HG02840 (cell line): Measurements from ENCODE around the gene TMEM119.
"Not testable (repeated sequence)": the region's sequence is repeated elsewhere in the genome, so short reads cannot be mapped to it uniquely, and the experiment has no call there.

Experiments used
- ATAC-seq: cut with Tn5 transposase; IDR thresholded peaks from one replicate; pipeline ENCODE4 v1.9.1; 2021; ENCODE audit warnings: mild to moderate bottlenecking, moderate library complexity, moderate number of reproducible peaks; ENCODE audit not compliant: unreplicated experiment, low FRiP score

Gene TMEM119

DNA sequence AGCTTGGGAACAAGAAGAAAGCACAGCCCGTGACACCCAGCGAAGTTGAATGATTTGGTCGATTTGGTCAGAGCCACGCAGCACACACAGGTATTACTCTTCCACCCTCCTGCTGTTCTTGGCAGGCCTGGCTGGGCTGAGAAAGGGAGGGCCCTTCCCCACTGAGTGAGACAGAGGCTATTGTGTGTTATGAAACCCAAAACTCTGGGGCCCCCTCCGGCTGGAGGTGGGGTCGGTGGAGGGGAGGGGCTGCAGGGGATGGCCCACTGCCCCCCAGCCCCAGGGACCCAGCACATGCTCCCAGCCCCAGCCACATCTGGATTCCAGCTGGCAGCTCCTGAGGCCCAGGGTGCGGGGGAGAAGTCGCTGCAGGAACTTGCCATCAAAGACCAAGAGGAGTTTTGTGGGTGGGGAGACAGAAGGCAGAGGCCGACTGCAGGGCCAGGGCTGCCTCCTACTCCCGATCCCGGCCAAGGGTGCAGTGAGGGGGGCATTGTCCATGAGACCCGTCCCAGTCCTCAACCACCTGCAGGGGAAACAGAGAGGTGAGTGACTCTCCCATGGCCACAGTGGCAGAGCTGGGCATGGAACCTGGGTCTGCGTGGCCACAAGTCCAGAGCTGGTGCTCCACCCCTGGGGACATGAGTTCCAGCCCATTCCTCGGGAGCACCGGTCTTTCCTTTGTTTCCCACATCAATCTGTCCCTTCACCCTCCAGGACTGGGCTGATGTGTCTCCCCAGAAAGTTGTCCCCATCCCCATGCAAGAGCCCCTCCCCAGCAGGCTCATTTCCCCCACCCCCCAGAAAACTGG lies 8.7 kb downstream of the TMEM119 start:
- no peak for ATAC-seq

DNA sequence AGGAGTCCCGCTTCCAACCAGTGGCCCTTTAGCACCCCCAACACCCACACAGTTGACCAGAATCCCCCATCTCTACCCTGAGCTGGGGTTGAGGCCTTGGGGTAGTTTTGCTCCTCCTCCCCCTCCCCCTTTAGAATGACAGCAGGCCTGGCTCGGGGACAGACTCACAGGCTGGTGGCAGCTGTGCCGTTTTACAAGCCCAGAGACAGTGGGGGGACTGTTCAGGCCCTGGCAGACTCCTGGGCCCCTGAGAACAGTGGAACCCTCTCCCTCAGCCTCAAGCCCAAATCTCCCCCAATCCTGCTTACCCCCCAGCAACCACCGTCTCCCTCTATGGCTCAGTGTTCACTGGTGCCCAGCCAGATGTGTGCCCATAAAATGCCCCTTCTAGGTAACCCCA lies 10.1 kb downstream of the TMEM119 start:
- no peak for ATAC-seq

DNA sequence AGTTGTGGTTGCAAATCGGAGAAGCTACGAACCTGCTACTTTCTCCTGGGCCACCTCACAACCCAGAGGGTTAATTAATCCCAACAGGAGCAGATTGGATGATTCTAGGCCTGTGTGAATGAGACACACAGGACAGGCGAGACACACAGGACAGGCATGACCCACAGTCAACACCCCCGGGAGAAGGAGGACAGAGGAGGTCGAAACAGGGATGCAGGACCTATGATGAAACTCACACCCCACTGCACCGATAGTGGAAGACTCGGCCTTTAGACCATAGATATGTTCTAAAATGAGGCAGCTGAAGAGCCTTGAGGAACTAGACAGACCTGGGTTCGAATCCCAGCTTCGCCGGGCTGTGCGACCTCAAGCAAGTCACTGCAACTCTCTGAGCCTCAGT lies 11.6 kb downstream of the TMEM119 start:
- ATAC-seq = no peak

DNA sequence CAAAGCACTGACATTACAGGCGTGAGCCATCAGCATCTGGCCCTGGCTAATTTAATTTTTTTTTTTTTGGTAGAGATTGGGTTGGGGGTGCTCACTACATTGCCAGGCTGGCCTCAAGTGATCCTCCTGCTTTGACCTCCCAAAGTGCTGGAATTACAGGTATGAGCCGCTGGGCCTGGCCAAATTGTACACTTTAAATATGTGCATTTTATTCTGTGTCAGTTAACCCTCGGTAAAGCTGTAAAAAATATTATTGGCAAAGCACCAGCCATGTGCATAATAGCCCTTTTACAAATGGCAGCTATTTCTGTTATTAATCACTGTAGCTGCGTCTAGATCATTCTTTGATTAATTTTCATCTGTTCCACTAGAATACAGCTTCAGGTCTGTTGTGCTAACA lies 12.0 kb downstream of the TMEM119 start:
- ATAC-seq = no peak

DNA sequence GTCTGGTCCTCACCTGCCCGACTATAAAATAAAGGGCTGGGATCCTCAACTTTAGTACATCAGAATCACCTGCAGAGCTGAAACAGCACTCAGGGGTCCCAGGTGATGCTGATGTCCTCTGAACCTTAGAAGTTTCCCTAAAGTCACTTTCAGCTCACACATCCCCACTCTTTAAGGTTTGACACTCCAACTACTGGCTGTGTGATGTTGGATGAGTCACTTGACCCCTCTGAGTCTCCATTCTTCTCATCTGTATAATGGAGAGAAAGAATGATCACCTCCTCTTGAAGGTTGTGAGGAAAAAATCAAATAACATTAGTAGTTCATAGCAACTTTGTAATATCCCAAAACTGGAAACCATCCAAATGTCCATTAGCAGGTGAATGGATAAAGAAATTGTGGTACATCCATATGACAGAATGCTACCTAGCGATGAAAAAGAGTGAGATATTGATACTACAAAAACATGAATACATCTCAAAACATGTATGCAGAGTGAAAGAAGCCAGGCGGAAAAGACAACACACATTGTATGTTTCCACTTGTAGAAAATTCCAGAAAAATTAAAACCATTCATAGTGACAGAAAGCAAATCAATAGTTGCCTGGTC lies 13.3 kb downstream of the TMEM119 start:
- ATAC-seq = no peak

DNA sequence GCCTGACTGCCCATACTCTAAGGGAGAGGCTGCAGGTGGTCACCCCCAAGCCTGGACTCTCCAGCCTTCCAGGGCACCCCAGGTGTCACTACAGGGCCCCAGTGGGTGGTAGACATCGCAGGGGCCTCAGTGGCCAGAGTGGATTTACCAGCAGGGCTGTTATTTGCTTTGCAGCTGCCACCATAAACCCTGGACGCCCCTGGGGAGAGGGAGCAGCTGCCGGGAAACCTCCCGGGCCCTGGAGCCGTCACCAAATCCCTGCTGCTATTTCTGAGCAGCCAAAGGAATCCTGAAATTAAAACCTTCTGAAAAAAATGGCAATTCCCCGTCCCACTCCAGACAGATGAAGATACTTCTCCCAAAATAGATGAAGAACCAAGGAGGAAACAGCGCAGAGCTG lies 13.9 kb downstream of the TMEM119 start:
- no peak for ATAC-seq

DNA sequence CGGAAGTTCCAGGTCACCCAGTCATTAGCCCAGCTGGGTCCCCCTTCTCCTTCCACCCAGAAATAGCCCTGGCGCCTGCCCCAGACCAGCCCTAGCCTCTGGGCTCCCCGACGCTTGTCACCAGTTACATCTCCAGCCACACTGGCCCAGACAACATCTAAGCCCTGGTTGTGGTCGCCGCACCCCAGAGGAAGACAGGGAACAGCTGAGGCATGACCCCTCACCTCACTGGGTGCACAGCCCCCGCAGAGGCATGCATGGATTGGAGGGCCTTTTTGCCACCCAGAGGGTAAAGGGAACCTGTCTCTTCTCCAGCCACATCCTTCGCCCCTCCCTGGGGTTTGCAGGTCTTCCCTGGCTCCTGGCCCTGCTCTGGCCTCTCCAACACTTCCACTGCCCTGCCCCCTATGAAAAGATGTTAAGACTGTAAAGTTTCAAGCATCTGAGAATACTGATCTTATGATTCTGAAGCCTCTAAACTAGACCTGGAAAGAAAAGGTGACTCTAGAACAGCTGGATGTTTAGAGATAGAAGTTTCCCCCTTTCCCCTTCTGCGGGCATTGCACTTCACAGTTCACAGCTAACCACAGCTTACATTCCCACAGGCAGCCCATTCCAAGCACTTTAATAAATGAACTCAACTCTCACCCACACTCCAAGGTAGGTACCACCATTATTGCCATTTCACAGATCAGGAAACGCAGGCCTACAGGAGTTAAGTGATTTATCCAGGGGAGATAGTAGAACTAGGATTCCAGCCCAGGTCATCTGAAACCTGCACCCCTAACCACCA lies 14.7 kb downstream of the TMEM119 start:
- no peak for ATAC-seq

DNA sequence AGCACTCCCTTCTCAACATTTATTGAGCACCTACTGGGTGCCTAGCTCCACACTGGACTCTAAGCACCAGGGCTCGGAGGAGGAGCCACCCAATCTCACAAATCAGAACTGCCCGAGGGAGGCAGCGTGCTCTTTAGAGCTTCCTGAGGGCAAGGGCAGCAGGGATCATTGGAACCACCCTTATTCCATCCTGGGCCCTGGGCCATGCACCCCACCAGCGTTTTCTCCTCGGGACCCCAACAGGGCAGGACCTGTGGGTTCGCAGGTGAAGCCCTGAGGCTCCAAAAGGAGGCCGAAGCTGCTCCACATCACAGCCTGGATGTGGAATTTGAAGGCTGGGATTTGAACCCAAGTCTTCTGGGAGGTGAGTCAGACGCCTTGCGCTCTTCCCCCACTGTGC lies 15.4 kb downstream of the TMEM119 start:
- ATAC-seq = no peak

DNA sequence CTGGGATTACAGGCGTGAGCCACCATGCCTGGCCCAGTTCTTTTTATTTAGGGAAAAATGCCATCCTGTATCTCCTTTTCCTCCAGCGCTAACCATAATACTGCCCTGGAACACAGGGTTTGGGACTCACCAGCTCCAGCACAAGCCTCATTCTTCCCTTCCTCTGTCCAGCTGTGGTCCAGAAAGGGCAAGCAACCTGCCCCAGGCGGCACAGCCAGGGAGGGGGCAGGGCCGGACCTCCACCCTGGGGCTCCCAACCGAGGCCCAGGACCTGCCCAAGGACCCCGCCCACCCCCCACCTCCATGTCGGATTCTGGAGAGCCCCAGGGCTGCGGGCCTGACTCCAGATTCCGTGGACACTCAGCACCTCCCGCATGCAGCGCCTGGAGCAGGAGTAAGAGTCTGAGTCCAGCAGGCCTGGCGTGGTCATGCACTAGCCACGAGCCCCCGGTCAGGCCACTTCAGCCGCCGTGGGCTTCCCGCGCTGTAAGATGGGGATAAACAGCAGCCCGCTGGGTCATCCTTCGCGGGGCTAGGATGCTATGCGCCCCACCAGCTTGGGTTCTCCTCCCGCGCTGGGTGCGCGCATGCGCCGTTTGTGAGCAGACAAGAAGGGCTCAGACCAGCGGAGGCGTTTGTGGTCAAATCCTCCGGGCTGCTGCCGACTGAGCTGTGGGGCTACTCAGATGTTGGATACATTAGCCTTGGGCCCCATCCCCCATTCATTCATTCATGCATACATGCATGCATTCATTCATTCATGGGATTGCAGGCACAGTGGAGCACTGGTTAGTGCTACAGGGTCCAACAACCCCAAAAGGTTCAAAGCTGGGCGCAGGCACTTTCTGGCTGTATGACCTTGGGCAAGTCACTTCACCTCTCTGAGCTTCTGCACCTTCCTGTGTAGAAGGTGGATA lies 16.3 kb downstream of the TMEM119 start:
- no peak for ATAC-seq

DNA sequence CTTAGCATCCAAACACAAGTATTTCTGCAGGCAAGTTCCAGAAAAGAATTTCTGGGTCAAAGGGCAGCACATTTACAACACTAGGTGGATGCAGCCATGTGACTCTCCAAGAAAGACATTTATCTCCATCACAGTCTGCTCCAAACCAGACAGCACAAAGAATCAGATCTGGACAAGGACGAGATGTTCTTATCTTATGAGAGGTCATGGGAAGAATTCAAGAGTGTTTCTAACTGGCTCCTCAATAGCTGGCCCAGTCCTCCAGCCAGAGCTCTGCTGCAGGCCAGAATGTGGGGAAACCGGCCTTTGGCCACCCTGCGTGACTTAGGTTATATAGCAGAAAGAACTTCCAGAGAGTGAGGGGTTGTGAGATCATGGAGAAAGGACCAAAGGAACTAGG lies 17.4 kb downstream of the TMEM119 start:
- ATAC-seq = no peak

DNA sequence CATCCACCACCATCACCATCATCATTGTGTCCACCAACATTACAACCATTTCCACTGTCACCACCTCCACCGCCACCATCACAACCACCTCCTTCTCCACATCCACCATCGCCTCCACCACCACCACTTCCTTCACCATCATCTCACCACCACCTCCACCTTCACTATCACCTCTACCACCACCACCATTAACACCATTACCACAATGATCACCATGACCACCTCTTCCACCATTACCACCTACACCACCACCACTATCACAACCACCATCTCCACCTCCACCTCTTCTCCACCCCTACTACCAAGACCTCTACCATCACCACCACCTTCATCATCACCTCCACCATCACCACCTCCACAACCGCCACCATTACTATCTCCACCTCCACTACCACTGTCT lies 19.1 kb downstream of the TMEM119 start:
- no peak for ATAC-seq

DNA sequence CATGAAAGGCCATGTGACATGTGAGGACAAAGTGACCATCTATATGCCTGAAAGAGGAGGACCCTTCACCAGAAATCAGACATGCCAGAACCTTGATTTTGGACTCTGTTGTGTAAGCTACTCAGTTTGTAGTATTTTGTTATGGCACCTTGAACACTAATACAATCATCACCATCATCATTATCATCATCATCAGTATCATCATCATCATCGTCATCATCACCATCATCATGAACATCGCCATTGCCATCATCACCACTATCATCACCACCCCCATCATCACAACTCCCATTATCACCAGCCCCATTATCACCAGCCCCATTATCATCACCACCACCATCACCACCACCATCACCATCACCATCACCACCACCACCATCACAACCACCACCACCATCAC lies 19.6 kb downstream of the TMEM119 start:
- ATAC-seq = no peak

DNA sequence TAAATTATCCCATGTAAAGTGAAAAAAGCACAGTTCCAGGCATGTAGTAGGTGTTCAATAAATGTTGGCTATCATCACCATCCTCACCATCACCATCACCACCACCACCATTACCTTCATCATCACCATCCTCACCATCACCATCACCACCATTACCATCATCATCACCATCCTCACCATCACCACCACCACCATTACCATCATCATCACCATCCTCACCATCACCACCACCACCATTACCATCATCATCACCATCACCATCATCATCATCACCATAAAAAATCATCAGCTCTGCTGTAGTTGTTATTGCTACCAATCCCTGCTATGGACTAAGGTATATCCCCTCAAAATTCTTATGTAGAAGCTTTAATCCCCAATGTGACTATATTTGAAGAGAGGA lies 20.4 kb downstream of the TMEM119 start:
- no peak for ATAC-seq

DNA sequence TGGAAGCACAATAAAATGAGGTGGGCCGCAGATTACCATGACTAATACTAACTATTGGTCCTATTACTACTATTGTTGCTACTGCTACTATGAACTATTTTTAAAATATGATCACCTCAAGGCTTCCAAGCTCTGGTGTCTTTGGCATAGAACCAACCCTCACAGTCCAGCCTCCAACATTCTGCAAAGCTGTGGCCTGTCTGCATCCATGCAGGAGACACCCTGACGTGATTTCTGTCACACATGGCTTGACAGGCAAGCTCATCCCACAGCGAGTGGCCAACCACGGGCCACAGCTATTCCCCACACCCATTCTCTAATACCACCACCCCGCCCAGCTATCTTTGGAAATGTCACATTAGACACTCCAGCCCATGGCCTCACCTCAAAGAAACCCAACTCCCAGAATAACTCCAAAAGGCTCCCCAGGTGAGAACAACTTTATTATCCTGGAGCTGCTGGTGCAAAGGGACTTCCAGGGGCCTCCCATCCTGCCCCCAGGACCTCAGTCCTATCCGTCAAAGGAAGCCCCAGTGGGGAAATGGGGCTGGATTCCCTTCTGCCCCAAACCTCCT lies 21.1 kb downstream of the TMEM119 start:
- ATAC-seq = no peak

DNA sequence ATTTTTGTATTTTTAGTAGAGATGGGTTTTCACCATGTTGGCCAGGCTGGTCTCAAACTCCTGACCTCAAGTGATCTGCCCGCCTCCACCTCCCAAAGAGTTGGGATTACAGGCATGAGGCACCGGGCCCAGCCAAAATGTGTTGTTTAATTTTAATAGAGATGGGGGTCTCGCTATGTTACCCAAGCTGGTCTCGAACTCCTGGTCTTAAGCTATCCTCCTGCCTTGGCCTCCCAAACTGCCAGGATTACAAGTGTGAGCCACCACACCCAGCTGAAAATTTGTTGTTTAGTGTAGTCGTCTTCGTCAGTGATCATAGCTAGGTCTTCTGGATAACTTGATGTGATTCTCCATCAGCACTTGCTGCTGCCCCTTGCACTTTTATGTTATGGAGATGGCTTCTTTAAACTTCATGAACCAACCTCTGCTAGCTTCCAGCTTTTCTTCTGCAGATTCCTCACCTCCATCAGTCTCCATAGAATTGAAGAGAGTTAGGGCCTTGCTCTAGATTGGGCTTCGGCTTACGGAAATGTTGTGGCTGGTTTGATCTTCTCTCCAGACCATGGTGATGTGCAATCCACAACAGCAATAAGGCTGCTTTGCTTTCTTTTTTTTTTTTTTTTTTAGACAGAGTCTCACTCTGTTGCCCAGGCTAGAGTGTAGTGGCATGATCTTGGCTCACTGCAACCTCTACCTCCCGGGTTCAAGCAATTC lies 22.5 kb downstream of the TMEM119 start:
- ATAC-seq = no peak

DNA sequence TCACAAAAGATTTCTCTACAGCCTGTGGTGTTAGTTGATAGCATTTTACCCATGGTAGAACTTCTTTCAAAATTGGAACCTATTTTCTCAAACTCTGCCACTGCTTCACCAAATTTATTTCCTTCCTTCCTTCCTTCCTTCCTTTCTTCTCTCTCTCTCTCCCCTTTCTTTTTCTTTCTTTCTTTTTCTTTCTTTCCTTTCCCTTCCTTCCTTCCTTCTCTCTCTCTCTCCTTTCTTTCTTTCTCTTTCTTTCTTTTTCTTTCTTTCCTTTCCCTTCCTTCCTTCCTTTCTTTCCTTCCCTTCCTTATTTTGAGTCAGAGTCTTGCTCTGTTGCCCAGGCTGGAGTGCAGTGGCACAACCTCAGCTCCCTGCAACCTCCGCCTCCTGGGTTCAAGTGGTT lies 23.6 kb downstream of the TMEM119 start:
- not testable (repeated sequence) for ATAC-seq

DNA sequence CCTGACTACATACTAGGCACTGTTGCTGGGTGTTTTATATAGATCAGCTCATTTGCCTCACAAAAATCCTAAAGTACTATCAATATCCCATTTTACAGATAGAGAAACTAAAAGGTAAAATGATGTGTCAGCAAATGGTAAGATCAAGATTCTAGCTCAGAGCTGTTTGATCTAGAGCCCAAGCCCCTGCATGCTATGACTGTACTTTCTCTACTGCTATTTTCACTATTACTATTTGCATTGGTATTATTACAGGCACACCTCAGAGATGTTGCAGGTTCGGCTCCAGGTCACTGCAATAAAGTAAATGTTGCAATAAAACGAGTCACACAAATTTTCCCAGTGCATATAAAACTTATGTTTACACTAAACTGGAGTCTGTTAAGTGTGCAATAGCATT lies 24.6 kb downstream of the TMEM119 start:
- no peak for ATAC-seq

DNA sequence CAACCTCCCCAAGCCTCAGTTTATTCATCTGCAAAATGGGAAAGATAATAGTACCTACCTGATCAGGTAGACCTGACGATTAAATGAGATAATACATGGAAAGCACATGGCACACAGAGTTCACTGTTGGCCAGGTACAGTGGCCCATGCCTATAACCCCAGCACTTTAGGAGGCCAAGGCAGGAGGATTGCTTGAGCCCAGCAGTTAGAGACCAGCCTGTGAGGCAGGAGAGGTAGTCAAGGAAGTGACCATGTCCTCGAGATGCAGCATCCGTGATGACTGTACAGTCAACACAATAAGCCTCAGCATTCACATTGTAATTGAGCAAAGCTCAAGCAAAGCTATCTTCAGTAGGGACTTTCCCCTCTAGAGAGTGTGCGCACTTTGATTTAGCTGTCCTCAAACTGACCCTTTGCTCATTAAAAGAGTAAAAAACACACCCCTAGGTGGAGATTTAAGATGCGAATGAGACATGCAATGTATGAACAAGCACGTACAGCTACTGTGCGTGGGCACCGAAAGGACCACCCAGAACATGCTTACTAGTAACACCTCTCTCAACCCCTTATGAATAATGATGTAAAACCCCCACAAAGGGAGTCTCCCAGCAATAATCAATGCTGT lies 25.6 kb downstream of the TMEM119 start:
- no peak for ATAC-seq

DNA sequence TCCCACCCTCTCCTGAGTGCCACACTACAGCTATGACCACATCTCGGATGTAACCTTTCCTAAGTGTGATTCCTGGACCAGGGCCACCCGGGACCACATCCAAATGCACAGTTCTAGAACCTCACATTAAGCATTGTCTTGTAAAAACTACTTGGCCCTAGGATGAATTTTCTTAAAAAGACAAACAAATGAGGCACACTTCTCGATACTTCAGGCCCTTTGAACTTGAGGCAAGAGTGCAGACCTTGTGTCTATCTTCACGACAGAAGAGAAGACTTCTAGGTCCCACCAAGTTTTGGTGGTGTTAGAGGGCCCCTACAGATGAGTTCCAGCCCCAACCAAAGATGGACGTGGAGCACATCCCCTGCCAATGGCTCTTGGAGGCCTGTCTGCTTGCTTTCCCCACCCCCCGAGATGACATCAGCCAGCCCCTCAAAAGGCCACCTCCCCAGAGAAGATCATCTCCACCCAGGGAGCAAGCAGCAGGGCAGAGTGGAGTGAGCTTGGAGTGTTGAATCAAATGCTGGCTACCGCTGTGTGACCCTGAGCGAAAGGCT lies 26.2 kb downstream of the TMEM119 start:
- no peak for ATAC-seq
